Mesenchymal stem cell (in vitro differentiated cells and primary cell): ENCODE results near the gene CSK. TPM values are rescaled to one million over a fixed set of nuclear protein-coding genes. Genes with fewer than 3 reads are reported as not detected.

Experiments
- DNase-seq: peaks from one replicate; pipeline ENCODE4 v3.0.0-alpha.2; 2013
- H2AFZ ChIP-seq: one replicate; pipeline ENCODE4 v1.6.1; 2013; ENCODE audit warnings: low read depth, mild to moderate bottlenecking, control low read depth, inconsistent platforms, low read length, moderate library complexity
- H2AK5ac ChIP-seq: 2 replicates; pipeline ENCODE4 v1.6.1; 2013; ENCODE audit warnings: low read length, moderate library complexity, mild to moderate bottlenecking, inconsistent platforms; ENCODE audit not compliant: severe bottlenecking
- H2BK120ac ChIP-seq: one replicate; pipeline ENCODE4 v1.6.1; 2013; ENCODE audit warnings: low read depth, mild to moderate bottlenecking, inconsistent platforms, low read length, moderate library complexity
- H2BK12ac ChIP-seq, 2 experiments: one replicate each; pipeline ENCODE4 v1.6.1; 2013; ENCODE audit warnings: inconsistent platforms in 2 of 2, low read length in 2 of 2, mild to moderate bottlenecking in 2 of 2, moderate library complexity in 2 of 2, control low read depth in 1 of 2
- H2BK15ac ChIP-seq: one replicate; pipeline ENCODE4 v1.6.1; 2013; ENCODE audit warnings: mild to moderate bottlenecking, low read depth, inconsistent platforms; ENCODE audit not compliant: poor library complexity, severe bottlenecking
- H2BK5ac ChIP-seq: 2 replicates; pipeline ENCODE4 v1.6.1; 2013; ENCODE audit warnings: low read depth, mild to moderate bottlenecking, low read length, control low read depth, inconsistent platforms; ENCODE audit not compliant: poor library complexity, severe bottlenecking
- H3K14ac ChIP-seq, 2 experiments: one replicate each; pipeline ENCODE4 v1.6.1; 2013; ENCODE audit warnings: inconsistent platforms in 2 of 2, low read length in 2 of 2, control low read depth in 1 of 2, mild to moderate bottlenecking in 1 of 2, moderate library complexity in 1 of 2
- H3K18ac ChIP-seq, 2 experiments: one replicate each; pipeline ENCODE4 v1.6.1; 2013; ENCODE audit warnings: inconsistent platforms in 2 of 2, low read length in 2 of 2, control low read depth in 1 of 2, low read depth in 1 of 2, mild to moderate bottlenecking in 1 of 2
- H3K23ac ChIP-seq, 2 experiments: one replicate each; pipeline ENCODE4 v1.6.1; 2013; ENCODE audit warnings: inconsistent platforms in 2 of 2, low read length in 2 of 2, mild to moderate bottlenecking in 2 of 2, moderate library complexity in 2 of 2, control low read depth in 1 of 2
- H3K27ac ChIP-seq: 2 replicates; pipeline ENCODE4 v1.5.1; 2013; ENCODE audit warnings: mild to moderate bottlenecking, moderate library complexity, low read length, control low read depth, inconsistent platforms; ENCODE audit not compliant: poor library complexity, severe bottlenecking
- H3K27me3 ChIP-seq, 2 experiments: 2 replicates each; pipeline versions ENCODE4 v1.6.1 to v1.7.0; 2013; ENCODE audit warnings: low read length in 2 of 2, mild to moderate bottlenecking in 2 of 2, moderate library complexity in 2 of 2, control low read depth in 1 of 2, inconsistent platforms in 1 of 2; ENCODE audit not compliant: control insufficient read depth in 1 of 2, insufficient read depth in 1 of 2
- H3K36me3 ChIP-seq, 2 experiments: 2 replicates each; pipeline versions ENCODE4 v1.6.1 to v1.7.0; 2013; ENCODE audit warnings: low read length in 2 of 2, control low read depth in 1 of 2, inconsistent platforms in 1 of 2, low read depth in 1 of 2, mild to moderate bottlenecking in 1 of 2; ENCODE audit not compliant: insufficient read depth in 2 of 2, control insufficient read depth in 1 of 2
- H3K4ac ChIP-seq, 2 experiments: one replicate each; pipeline ENCODE4 v1.6.1; 2013; ENCODE audit warnings: inconsistent platforms in 2 of 2, low read length in 2 of 2, mild to moderate bottlenecking in 2 of 2, moderate library complexity in 2 of 2, control low read depth in 1 of 2, low read depth in 1 of 2
- H3K4me1 ChIP-seq: 2 replicates; pipeline ENCODE4 v1.6.1; 2013; ENCODE audit warnings: low read depth, low read length, control low read depth; ENCODE audit not compliant: control insufficient read depth, insufficient read depth
- H3K4me2 ChIP-seq: 2 replicates; pipeline ENCODE4 v1.6.1; 2013; ENCODE audit warnings: low read length, mild to moderate bottlenecking, inconsistent platforms; ENCODE audit not compliant: poor library complexity, severe bottlenecking
- H3K4me3 ChIP-seq, 2 experiments: 2 replicates each; pipeline versions ENCODE4 v1.5.1 to v1.7.0; 2013; ENCODE audit warnings: low read length in 2 of 2, mild to moderate bottlenecking in 2 of 2, control low read depth in 1 of 2, low read depth in 1 of 2; ENCODE audit not compliant: insufficient read depth in 1 of 2
- H3K79me1 ChIP-seq: replicated peaks from 2 replicates; pipeline ENCODE4 v1.6.1; 2013; ENCODE audit warnings: mild to moderate bottlenecking, control low read depth, low read length, inconsistent platforms; ENCODE audit not compliant: poor library complexity, severe bottlenecking
- H3K9ac ChIP-seq: 2 replicates; pipeline ENCODE4 v1.7.0; 2013; ENCODE audit warnings: mild to moderate bottlenecking, low read length, moderate library complexity
- H3K9me3 ChIP-seq: 2 replicates; pipeline ENCODE4 v1.7.0; 2013; ENCODE audit warnings: mild to moderate bottlenecking, low read length; ENCODE audit not compliant: control insufficient read depth
- H4K8ac ChIP-seq: one replicate; pipeline ENCODE4 v1.6.1; 2013; ENCODE audit warnings: inconsistent platforms, mild to moderate bottlenecking, low read length, moderate library complexity
- H4K91ac ChIP-seq: one replicate; pipeline ENCODE4 v1.6.1; 2013; ENCODE audit warnings: mild to moderate bottlenecking, low read length, inconsistent platforms
- WGBS: methylation state at CpG from one replicate; pipeline ENCODE4 v1.1.7; 2013; ENCODE audit warnings: mixed read lengths; 5-methylcytosine and 5-hydroxymethylcytosine counted together
- polyA plus RNA-seq, 2 experiments: library from polyadenylated mRNA; stranded (reverse); fragments of 200-250 nt; gene quantifications; one replicate each; pipeline ENCODE4 v1.2.3, GENCODE V29; 2013

The CSK gene
- polyA plus RNA-seq (2013, experiment 1 of 2) = 35.8 TPM
- polyA plus RNA-seq (2013, experiment 2 of 2) = 38.5 TPM

DNA sequence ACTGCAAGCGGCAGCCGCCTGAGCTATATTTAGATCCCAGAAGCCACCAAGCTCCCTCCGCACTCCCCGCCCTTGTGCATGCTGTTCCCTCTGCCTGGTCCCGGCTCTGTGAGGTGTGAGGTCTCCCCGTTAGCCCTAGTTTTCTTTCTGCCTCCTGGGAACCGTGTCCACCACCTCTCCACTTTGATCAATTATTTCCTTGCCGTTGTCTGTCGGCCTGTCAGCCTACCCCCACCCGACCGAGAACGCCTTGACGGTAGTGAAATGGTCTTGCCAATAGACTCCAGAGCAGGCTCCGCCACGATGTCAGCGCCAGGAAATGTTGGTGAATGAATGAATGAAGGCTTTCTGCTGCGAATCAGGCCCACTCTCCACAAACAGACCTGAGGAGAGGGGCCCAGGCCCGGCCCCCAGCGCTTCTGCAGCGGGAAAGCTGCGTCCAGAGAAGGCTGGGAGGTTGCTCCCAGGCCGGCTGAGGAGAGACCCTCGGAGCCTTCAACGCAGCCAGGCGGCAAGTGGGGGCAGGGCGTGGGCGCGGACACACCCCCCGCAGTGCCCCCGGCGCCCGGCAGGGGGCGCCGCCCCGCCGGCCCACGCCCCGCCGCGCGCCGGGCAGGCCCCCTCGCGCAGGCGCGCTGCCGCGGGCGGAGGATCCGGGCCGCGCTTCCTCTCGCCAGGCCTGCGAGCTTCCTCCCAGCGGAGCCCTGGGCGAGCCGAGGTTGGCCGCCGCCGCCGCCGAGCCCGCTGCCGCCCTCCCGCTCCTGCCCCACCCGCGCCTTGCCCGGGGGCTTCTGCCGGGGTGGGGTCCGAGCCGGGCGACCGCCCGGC lies at the start of gene CSK:
Gene CSK, plus strand, starts transcription at position 650 of the 828 bp plus-strand sequence. CDS start 16,218 bp downstream, outside the sequence.
- Histone ChIP-seq H3K36me3 (peaks cover 0 to 7% of the 10 kb centered on the region in 2 experiments), H4K8ac (peak within 1 kb of the TSS; percentile 80), H3K14ac (peak within 1 kb of the TSS; percentile 83 to 97), H3K9ac (peak within 1 kb of the TSS; percentile 92), H2BK120ac (peak within 1 kb of the TSS; percentile 80), H2BK12ac (peak within 1 kb of the TSS; percentile 59 to 73), H2AK5ac (no peak within 1 kb of the TSS), H3K9me3 (no peaks in the 10 kb centered on the region), H3K23ac (peak within 1 kb of the TSS in 1 of 2 experiments; percentile 66), H3K27ac (no peak within 1 kb of the TSS), H3K4ac (peak within 1 kb of the TSS in 1 of 2 experiments; percentile 76), H3K4me2 (peak within 1 kb of the TSS; percentile 100), H4K91ac (peak within 1 kb of the TSS; percentile 63), H3K4me1 (peaks cover 59% of the 10 kb centered on the region), H3K18ac (peak within 1 kb of the TSS; percentile 89 to 93), H2BK15ac (peak within 1 kb of the TSS; percentile 76), H2AFZ (peak within 1 kb of the TSS; percentile 51), H2BK5ac (peak within 1 kb of the TSS; percentile 83), H3K79me1 (peaks cover 12% of the 10 kb centered on the region), H3K27me3 (no peaks in the 10 kb centered on the region), H3K4me3 (peak within 1 kb of the TSS; percentile 71 to 97)
- peak; percentile 78 for DNase-seq
- under 1% methylated on average over 48 of the region's 74 CpGs for WGBS

DNA sequence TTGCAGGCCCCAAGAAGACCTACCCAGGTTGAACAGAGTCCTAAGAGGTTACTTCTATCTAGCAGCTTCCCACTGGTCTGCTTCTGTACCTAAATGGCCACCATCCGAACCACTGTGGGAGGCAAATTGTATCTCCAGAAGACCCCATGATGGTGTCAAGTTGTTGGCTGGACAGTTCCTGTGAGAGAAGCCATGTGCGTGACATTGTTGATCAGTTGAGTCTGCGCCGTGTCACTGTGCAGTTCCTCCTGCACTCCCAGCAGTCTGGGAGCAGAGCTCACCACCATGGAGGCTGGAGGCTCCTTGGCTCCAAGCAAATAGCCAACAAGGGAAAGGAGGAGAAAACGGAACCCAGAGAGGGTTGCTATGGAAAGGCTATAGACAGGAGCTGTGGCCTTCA lies 49.0 kb upstream of the CSK start:
- no peak overlapping the region for H3K4me2 ChIP-seq
- no peak overlapping the region for H2BK5ac ChIP-seq
- no peaks in the 10 kb centered on the region for H3K4me1 ChIP-seq
- no peaks in the 10 kb centered on the region for H3K9me3 ChIP-seq
- no peak overlapping the region for H2BK120ac ChIP-seq
- no peak overlapping the region for H2BK15ac ChIP-seq
- no peak overlapping the region for H2AK5ac ChIP-seq
- H3K9ac ChIP-seq = no peak overlapping the region
- H3K79me1 ChIP-seq = no peaks in the 10 kb centered on the region
- no peak overlapping the region for H3K4me3 ChIP-seq
- H3K27me3 ChIP-seq = peaks cover 54 to 73% of the 10 kb centered on the region in 2 experiments
- no peak overlapping the region for H3K23ac ChIP-seq
- H4K91ac ChIP-seq = no peak overlapping the region
- no peak for DNase-seq
- H3K18ac ChIP-seq = no peak overlapping the region
- no peak overlapping the region for H3K4ac ChIP-seq
- no peak overlapping the region for H2BK12ac ChIP-seq
- 94% methylated on average over 5 of the region's 5 CpGs for WGBS
- no peaks in the 10 kb centered on the region for H3K36me3 ChIP-seq
- no peak overlapping the region for H3K14ac ChIP-seq
- H3K27ac ChIP-seq = no peak overlapping the region
- H4K8ac ChIP-seq = no peak overlapping the region
- H2AFZ ChIP-seq = no peak overlapping the region

DNA sequence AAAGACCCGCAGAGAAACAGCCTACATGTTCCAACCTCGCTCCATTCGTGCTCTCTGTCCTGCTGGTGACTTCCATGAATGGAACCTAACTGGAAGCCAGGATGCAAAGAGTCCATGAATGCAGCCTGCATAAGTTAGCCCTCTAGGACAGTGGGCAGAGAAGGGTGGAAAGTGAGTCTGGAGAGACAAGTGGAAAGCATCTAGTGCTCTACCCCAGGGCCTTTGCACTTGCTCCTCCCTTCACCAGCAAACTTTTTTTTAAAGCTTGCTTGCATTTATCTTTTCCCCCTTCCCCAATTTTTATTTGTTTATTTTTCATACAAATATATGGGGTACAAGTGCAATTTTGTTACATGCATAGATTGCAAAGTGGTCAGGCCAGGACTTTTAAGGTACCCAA lies 48.6 kb upstream of the CSK start:
- no peak overlapping the region for H4K8ac ChIP-seq
- H2BK12ac ChIP-seq = no peak overlapping the region
- no peak overlapping the region for H3K4me2 ChIP-seq
- H3K9ac ChIP-seq = no peak overlapping the region
- H2AK5ac ChIP-seq = no peak overlapping the region
- no peak overlapping the region for H3K4me3 ChIP-seq
- H2BK120ac ChIP-seq = no peak overlapping the region
- H3K9me3 ChIP-seq = no peaks in the 10 kb centered on the region
- H3K27ac ChIP-seq = no peak overlapping the region
- no peak overlapping the region for H2BK15ac ChIP-seq
- H2AFZ ChIP-seq = no peak overlapping the region
- peaks cover 51 to 70% of the 10 kb centered on the region in 2 experiments for H3K27me3 ChIP-seq
- no peak for DNase-seq
- H3K18ac ChIP-seq = no peak overlapping the region
- H3K4me1 ChIP-seq = no peaks in the 10 kb centered on the region
- 91% methylated on average over 3 of the region's 3 CpGs for WGBS
- H3K4ac ChIP-seq = no peak overlapping the region
- H4K91ac ChIP-seq = no peak overlapping the region
- no peak overlapping the region for H3K23ac ChIP-seq
- H3K36me3 ChIP-seq = no peaks in the 10 kb centered on the region
- no peak overlapping the region for H3K14ac ChIP-seq
- H3K79me1 ChIP-seq = no peaks in the 10 kb centered on the region
- H2BK5ac ChIP-seq = no peak overlapping the region

DNA sequence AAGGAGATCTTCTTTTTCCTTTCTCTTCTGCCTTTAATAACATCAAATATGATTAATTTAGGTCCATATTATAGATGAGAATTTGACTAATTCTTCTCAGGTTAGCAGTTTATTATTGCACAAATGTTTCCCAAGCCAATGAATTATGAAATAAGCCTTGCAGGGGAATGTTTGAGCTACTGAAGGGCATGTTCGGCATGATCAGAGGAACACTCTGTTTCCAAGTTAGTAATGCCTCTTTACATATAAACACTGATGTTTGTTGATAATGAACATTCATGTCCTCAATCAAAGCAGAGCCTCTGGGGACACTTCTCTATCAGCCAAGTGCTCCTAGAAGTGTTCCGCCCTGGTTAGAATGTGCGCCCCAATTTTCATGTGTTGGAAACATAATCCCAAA lies 46.6 kb upstream of the CSK start:
- Histone ChIP-seq H2BK12ac (no peak overlapping the region), H3K79me1 (no peaks in the 10 kb centered on the region), H3K14ac (no peak overlapping the region), H3K27ac (no peak overlapping the region), H3K18ac (no peak overlapping the region), H2BK15ac (no peak overlapping the region), H3K9me3 (no peaks in the 10 kb centered on the region), H3K4me2 (no peak overlapping the region), H3K27me3 (peaks cover 46 to 63% of the 10 kb centered on the region in 2 experiments), H4K8ac (no peak overlapping the region), H2BK5ac (no peak overlapping the region), H3K9ac (no peak overlapping the region), H3K4ac (no peak overlapping the region), H3K4me3 (no peak overlapping the region), H3K23ac (no peak overlapping the region), H4K91ac (no peak overlapping the region), H2AK5ac (no peak overlapping the region), H2AFZ (no peak overlapping the region), H3K4me1 (no peaks in the 10 kb centered on the region), H3K36me3 (no peaks in the 10 kb centered on the region), H2BK120ac (no peak overlapping the region)
- 78% methylated on average over 3 of the region's 3 CpGs for WGBS
- DNase-seq = no peak
